Activated naive CD8-positive, alpha-beta T cell treated with anti-CD3 and anti-CD28 coated beads, Interleukin-2, amount 10 ng/mL, durations not matched to agents 7 days and 5 days (primary cell): ENCODE measurements around the gene FCN1. TPM values are rescaled to one million over a fixed set of nuclear protein-coding genes. Genes with fewer than 3 reads are reported as not detected.

Experiments used
- ATAC-seq: fragments of 150-1000 bp; cut with Tn5 transposase; one replicate; pipeline ENCODE4 v1.10.0; 2021; ENCODE audit warnings: low read depth, moderate library complexity
- POLR2A ChIA-PET: fragments of 350-600 bp; sonication (Branson Sonifier 250); formaldehyde crosslinking; loops from one replicate; lab custom pipeline; 2021; ENCODE audit warnings: antibody characterized with exemption; lab: Charles Lee
- DNase-seq: peaks from one replicate; pipeline ENCODE4 v3.0.0; 2021
- H3K27ac Mint-ChIP-seq: one replicate; pipeline ENCODE4 v1.8.0; 2022; ENCODE audit warnings: mild to moderate bottlenecking, mixed read lengths
- H3K27me3 Mint-ChIP-seq: one replicate; pipeline ENCODE4 v1.8.0; 2022; ENCODE audit warnings: mild to moderate bottlenecking, moderate library complexity, mixed read lengths
- H3K36me3 Mint-ChIP-seq: one replicate; pipeline ENCODE4 v1.8.0; 2021; ENCODE audit warnings: mild to moderate bottlenecking, mixed read lengths
- H3K4me1 Mint-ChIP-seq: one replicate; pipeline ENCODE4 v1.8.0; 2021; ENCODE audit warnings: mixed read lengths
- H3K4me3 Mint-ChIP-seq: one replicate; pipeline ENCODE4 v1.8.0; 2022; ENCODE audit warnings: mild to moderate bottlenecking, moderate library complexity, mixed read lengths
- H3K9me3 Mint-ChIP-seq: one replicate; pipeline ENCODE4 v1.8.0; 2021; ENCODE audit warnings: mixed read lengths
- total RNA-seq, 2 experiments: library from RNA; stranded (reverse); gene quantifications; one replicate each; pipeline ENCODE4 v1.2.3, GENCODE V29; 2021

Gene FCN1
- total RNA-seq, 2 experiments from 2014 or later, result 2.3 to 2.6 TPM

DNA sequence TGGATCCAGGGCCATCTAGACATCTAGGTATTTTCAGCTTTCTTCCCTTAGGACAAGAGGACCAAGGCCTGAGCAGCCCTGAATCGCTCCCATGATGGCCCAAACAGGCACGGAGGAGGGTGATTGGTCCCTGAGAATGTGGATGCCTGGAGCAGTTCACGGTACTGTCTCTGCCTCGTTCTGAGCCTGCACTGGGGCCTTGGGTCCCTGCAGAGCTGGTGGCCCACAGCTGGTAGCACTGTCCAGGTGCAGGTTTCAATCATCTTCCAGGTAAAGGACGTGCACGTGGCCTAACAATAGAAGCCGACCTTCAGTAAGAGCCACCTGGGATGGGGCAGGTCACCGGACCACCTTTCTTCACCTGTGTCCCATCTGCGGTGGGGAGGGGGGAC, 19.4 kb upstream of the FCN1 start:
- Mint-ChIP-seq H3K27me3 (no peaks in the 10 kb centered on the region), H3K4me3 (no peak overlapping the region), H3K36me3 (no peaks in the 10 kb centered on the region), H3K4me1 (no peaks in the 10 kb centered on the region), H3K27ac (no peak overlapping the region), H3K9me3 (no peaks in the 10 kb centered on the region)
- no peak for DNase-seq
- POLR2A ChIA-PET, result no interaction called here
- ATAC-seq, result no peak

DNA sequence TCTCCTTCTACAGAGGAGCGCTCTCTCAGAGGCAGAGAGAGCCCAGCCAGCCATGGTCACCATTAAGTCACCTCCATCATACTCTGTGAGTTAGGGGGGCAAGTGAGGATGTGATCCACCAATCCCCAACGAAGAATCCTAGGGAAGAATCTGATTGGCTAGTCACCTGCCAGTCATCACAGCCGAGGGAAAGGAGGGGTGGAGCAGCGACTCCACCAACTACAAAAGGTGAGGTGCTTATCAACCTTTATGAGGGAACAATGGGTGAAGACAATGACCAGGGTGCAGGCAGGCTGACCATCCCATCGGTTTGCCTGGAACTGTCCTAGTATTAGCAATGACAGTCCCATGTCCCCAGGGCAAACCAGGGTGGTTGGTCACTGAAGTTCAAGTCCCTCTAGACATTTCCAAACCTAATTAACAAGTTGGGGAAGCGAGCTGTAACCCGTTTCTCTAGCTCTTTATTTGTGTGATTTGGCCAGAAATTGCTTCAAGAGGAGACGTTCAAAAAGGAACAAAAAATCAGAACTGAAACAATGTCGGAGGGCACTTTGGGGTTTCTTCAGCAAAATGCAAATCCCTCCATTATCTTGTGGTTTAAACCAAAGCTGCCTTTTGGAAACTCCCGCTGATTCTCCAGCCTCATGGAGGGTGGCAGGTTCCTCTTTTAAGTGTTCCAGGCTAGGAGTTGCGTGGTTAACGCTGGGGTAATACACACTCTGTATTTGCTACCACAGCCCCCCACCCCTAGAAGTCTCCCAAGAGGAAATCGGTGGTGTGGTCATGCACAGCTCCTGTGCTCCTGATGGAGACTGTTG, 18.8 kb upstream of the FCN1 start:
- Mint-ChIP-seq H3K27ac (no peak overlapping the region), H3K4me3 (no peak overlapping the region), H3K27me3 (no peaks in the 10 kb centered on the region), H3K36me3 (no peaks in the 10 kb centered on the region), H3K9me3 (no peaks in the 10 kb centered on the region), H3K4me1 (no peaks in the 10 kb centered on the region)
- no peak for ATAC-seq
- POLR2A ChIA-PET, result no interaction called here
- DNase-seq, result no peak

DNA sequence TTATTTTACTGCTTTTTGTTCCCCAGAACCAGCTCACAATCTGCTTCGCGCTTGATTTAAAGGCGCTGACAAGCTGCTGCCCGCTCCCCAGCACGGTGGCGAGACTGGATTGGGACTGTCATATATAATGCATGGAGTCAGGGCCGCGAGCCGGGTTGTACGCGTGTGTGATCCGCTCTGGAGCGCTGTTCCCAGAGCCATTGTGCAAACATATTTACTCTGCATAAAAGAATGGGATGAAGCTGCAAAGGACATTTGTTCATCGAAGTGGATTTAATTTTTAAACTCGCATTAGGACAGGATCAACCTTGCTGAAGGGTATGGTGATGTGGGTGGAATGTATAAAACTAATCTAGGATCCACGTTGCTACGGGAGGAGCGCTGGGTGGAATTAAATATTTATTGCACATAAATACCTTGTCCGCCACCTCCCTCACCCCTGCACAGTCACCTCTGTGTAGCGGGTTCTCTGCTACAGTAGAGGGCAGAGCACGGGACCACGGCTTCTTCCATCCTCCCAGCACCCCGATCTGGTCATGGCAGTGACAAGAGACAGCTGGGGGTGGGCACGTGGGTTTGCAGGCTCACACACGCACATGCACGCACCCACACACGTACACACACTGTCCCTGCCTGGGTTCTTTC, 18.1 kb upstream of the FCN1 start:
- Mint-ChIP-seq H3K4me3 (no peak overlapping the region), H3K36me3 (no peaks in the 10 kb centered on the region), H3K9me3 (no peaks in the 10 kb centered on the region), H3K27ac (no peak overlapping the region), H3K4me1 (no peaks in the 10 kb centered on the region), H3K27me3 (no peaks in the 10 kb centered on the region)
- DNase-seq (no peak), ATAC-seq (no peak)
- POLR2A ChIA-PET, result no interaction called here

DNA sequence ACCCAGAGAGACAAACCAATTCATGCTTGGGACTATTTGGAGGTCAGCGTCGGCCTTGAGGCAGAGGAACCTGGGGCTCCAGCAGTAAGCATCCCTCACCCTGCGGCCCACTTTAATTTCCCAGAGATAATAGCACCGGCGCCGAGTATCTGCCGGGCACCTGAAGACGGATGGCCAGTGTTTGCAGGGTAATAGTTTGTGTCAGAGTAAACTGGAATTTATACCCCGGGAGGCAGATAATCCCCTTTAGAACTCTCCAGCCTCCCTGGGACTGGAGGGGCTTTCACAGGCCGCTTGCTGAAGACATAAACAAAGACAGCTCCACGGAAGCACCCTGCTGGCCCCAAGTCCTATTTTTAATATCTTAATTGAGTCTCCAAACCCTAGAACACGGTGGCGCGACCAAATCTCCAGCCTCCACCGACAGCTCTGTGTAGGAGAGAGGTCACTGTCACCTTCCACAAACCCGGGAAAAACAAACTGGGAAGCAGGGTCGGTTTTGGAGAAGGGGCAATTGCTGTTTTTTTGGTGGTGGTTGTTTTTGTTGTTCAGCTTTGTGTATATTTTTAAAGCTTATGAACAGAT, 17.4 kb upstream of the FCN1 start:
- DNase-seq (no peak), ATAC-seq (no peak)
- H3K4me1 Mint-ChIP-seq, result no peaks in the 10 kb centered on the region
- H3K9me3 Mint-ChIP-seq, result no peaks in the 10 kb centered on the region
- no peak overlapping the region for H3K4me3 Mint-ChIP-seq
- POLR2A ChIA-PET, result no interaction called here
- H3K36me3 Mint-ChIP-seq, result no peaks in the 10 kb centered on the region
- H3K27me3 Mint-ChIP-seq, result peaks cover 3% of the 10 kb centered on the region
- no peak overlapping the region for H3K27ac Mint-ChIP-seq

DNA sequence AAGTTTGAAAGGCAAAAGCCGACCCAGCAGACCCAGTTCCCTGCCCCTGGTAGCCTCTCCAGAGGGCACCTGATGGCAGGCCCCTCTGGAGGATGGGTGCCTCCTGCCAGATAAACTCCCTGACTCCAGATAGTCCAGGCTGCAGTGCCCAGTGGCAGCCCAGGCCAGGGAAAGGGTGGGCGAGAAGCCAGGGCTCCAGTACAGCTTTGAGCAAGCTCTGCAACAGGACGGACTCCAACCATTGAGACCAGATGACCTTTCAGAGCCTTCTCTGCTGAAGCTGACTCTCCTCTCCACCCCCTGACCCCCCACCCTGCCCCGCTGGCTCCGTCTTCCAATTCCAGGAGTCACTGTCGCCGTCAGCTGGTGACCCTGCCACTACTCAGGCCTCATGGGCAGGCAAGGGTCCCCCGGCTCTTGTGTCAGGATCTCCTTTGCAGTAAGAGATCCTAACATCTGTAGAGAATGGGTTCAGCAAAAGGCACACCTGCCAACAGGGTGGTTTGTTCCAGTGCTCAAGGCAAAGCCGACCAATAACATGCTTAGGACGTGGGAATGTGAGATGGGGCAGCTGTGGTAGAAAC, 15.5 kb upstream of the FCN1 start:
- ATAC-seq (no peak), DNase-seq (no peak)
- Mint-ChIP-seq H3K4me1 (no peaks in the 10 kb centered on the region), H3K9me3 (no peaks in the 10 kb centered on the region), H3K36me3 (no peaks in the 10 kb centered on the region), H3K4me3 (no peak overlapping the region), H3K27ac (no peak overlapping the region), H3K27me3 (peaks cover 5% of the 10 kb centered on the region)
- POLR2A ChIA-PET, result no interaction called here

DNA sequence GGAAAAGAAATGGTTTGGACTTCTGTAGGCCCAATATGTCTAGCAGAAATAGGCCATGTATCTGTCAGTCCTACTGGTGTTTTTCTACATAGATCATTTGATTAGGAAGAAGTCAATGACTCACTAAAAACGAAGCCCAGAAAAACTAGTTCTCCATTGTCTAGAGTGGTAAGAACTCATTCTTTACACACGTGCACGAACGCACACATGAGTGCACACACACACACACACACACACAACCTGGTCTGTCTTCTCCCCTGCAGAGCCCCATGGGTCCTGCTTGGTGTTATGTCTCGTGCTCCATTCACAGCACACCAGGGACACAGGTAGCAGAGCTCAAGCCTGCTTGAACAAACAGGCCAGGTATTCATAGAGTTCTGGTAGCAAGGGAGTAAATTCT, 14.9 kb upstream of the FCN1 start:
- Mint-ChIP-seq H3K9me3 (no peaks in the 10 kb centered on the region), H3K4me3 (no peak overlapping the region), H3K4me1 (no peaks in the 10 kb centered on the region), H3K27me3 (peaks cover 7% of the 10 kb centered on the region), H3K27ac (no peak overlapping the region), H3K36me3 (no peaks in the 10 kb centered on the region)
- ATAC-seq (no peak), DNase-seq (no peak)
- POLR2A ChIA-PET, result no interaction called here

DNA sequence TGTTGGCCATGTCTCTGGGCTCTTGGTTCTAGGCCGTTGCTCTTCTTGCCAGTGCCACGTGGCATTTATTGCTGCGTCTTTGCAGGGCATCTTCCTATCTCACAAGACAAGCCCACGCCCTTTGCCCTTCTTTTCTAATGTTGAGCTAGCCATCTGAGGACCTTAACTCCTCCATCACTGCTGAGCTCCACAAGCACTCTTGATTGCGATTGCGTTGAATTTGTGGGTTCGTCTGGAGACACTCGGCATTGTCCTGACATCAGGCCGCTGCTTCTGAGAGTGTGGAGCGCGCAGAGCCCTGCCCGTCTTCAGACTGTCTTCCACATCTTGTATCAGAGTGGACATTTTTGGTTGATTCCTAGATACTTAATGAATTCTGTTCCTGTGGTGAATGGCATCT, 14.5 kb upstream of the FCN1 start:
- H3K4me3 Mint-ChIP-seq, result no peak overlapping the region
- POLR2A ChIA-PET, result no interaction called here
- no peak for ATAC-seq

DNA sequence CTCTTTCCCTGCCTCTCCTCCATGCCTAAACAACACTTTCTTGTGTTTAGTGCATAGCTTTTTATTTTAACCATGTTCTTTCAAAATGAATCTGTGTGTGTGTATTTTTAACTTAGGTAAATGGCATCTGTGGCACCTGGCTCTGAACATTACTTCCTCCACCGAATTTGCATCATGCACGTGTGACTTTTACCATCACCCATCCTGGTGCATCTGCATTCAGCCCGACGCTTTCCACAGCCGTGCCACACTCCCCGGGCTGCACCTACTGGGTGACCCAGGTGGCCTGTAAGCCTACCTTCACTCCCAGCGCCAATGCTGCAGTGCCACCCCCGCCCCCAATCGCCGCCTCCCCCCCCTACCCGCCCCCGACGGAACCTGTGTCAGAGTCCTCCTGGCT, 12.7 kb upstream of the FCN1 start:
- no peak overlapping the region for H3K4me3 Mint-ChIP-seq
- ATAC-seq, result no peak
- no peaks in the 10 kb centered on the region for H3K36me3 Mint-ChIP-seq
- no peak overlapping the region for H3K27ac Mint-ChIP-seq
- peaks cover 7% of the 10 kb centered on the region for H3K27me3 Mint-ChIP-seq
- H3K9me3 Mint-ChIP-seq, result no peaks in the 10 kb centered on the region
- H3K4me1 Mint-ChIP-seq, result no peaks in the 10 kb centered on the region
- POLR2A ChIA-PET, result no interaction called here
- no peak for DNase-seq

More for the DNA sequence above, 14.5 kb upstream of the FCN1 start:
- Mint-ChIP-seq H3K27me3 (peaks cover 7% of the 10 kb centered on the region), H3K9me3 (no peaks in the 10 kb centered on the region), H3K27ac (no peak overlapping the region), H3K4me1 (no peaks in the 10 kb centered on the region), H3K36me3 (no peaks in the 10 kb centered on the region)
- no peak for DNase-seq

DNA sequence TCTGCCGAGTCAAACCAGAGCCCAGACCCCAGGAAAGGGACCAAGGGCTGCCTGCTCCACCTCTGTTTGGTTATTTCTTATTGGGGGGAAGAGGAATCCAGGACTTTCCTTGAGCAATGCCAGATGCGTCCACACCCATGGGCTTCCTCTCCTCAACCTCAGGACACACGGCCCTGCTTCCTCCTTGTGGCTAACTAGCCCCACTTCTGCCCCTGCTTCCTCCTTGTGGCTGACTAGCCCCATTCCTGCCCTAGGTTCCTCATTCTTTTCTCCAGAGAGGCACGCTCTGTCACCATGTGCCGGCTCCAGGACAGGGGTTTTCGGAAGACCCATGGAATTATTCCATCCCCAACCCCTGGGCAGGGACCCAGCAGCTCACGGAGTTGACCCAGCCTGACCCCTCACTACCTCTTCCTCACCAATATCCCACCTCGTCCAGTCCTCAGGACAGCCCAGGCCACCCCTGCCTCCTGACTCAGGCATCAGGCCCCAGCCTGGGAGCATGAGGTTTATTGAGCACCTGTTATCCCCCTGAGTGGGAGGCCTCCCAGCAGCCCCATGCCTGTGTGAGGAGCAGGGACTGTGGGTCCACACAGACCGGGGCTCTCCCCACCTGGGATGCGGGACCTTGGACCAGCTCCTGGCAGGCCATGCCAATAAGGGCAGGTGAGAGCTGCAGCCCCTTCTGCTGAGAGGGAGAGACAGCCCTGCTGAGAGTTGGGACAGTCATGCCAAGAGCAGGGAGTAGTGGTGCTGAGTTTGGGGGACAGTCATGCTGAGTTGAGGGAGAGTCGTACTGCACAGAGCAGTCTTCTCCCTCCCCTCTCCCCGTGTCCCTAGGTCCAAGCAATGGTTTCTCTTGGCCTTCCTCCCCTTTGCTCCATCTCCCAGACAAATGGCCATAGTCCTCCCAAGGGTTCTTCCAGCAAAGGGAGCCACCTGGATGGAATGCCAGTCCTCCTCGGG, 11.8 kb upstream of the FCN1 start:
- H3K4me3 Mint-ChIP-seq, result no peak overlapping the region

DNA sequence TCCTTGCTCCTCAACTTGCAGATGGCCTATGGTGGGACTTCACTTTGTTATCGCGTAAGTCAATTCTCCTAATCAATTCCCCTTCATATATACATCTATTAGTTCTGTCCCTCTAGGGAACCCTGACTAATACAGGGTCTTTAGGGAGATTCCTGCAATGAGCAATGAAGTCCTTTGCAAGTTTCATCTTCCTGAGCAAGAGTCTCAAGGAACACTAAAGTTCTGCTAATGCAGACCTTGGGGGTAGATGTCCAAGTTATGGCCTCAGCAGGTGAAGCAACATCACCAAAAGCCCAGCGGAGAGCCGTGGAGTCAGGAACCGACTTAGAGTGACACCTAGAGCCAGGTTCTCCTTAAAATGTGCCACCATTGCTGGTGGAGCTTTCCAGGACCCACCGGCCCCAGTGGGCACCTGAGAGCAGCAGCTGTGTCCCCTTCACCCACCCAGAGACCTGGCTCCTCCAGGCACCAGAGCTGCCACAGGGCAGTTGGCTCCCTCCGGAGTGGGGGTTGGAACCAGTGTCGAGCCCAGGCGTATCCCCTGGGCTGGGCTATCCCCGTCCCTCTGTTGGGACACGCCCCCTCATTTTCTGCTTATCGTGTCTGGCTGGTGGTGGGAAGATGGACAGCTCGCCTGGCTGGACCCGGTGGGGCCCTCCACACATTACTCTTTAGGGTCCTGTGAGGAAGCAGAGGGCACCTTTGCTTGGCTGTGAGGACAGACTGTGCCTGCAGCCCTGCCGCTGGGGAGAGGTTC, 10.9 kb upstream of the FCN1 start:
- ATAC-seq (no peak), DNase-seq (no peak)
- H3K27me3 Mint-ChIP-seq, result peaks cover 7% of the 10 kb centered on the region
- H3K9me3 Mint-ChIP-seq, result no peaks in the 10 kb centered on the region
- H3K36me3 Mint-ChIP-seq, result no peaks in the 10 kb centered on the region
- no peak overlapping the region for H3K27ac Mint-ChIP-seq
- H3K4me1 Mint-ChIP-seq, result no peaks in the 10 kb centered on the region
- H3K4me3 Mint-ChIP-seq, result no peak overlapping the region
- POLR2A ChIA-PET, result no interaction called here

More for the DNA sequence above, 11.8 kb upstream of the FCN1 start:
- Mint-ChIP-seq H3K9me3 (no peaks in the 10 kb centered on the region), H3K27me3 (peaks cover 7% of the 10 kb centered on the region), H3K27ac (no peak overlapping the region), H3K36me3 (no peaks in the 10 kb centered on the region), H3K4me1 (no peaks in the 10 kb centered on the region)
- no peak for DNase-seq
- POLR2A ChIA-PET, result no interaction called here
- no peak for ATAC-seq

DNA sequence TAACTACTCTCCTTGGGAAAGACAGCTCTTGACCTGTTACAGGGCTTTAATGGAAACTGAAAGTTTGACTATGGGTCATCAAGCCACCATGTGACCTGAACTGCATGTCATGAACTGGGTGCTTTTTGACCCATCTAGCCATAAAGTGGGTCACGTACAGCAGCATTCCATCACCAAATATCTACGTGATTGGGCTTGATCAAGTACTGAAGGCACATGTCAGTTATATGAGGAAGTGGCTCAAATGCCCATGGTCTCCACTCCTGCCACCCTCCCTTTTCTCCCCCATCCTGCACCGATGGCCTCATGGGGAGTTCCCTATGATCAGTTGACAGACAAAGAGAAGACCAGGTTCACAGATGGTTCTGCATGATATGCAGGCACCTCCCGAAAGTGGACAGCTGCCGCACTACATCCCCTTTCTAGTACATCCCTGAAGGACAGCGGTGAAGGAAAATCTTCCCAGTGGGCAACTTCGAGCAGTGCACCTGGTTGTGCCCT, 7.3 kb upstream of the FCN1 start:
- POLR2A ChIA-PET, result no interaction called here
- H3K27ac Mint-ChIP-seq, result no peak overlapping the region
- H3K9me3 Mint-ChIP-seq, result no peaks in the 10 kb centered on the region
- H3K27me3 Mint-ChIP-seq, result peaks cover 4% of the 10 kb centered on the region
- ATAC-seq, result no peak
- H3K4me1 Mint-ChIP-seq, result no peaks in the 10 kb centered on the region
- no peak overlapping the region for H3K4me3 Mint-ChIP-seq
- no peaks in the 10 kb centered on the region for H3K36me3 Mint-ChIP-seq
- DNase-seq, result no peak

DNA sequence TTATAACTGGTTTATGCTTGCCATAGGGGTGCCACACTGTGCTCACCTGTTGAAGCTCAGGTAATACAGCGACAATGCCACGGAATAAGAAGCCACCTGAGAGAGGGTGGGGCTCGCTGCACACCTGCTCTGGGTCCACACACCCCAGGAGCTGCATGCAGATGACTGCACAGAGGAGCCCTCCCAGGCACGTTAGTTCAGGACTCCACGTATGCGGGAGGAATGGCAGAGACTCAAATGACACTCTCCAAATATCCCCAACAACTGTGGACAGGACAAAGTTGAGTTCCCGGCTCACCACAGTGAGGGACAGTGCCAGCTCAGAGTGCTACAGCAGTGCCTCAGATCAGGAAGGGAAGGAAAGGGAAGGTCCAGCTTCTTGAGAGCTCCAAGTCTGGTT, 5.8 kb upstream of the FCN1 start:
- H3K36me3 Mint-ChIP-seq, result no peaks in the 10 kb centered on the region
- DNase-seq (no peak), ATAC-seq (no peak)
- POLR2A ChIA-PET, result no interaction called here
- H3K27me3 Mint-ChIP-seq, result peaks cover 2% of the 10 kb centered on the region
- peaks cover 3% of the 10 kb centered on the region for H3K9me3 Mint-ChIP-seq
- no peak overlapping the region for H3K4me3 Mint-ChIP-seq
- no peaks in the 10 kb centered on the region for H3K4me1 Mint-ChIP-seq
- no peak overlapping the region for H3K27ac Mint-ChIP-seq
